ENCODE measurements around the gene RPL37. TPM values are rescaled to one million over a fixed set of nuclear protein-coding genes. Genes with fewer than 3 reads are reported as not detected.

The RPL37 gene
- total RNA-seq, 1 donor from 2014 or later = 942 TPM

GRCh38 chr5:40860711-40861110 is 25.7 kb upstream of the RPL37 start:
- H3K36me3 ChIP-seq = no peaks in the 10 kb centered on the region
- TF ChIP-seq CTCF (IDR thresholded peaks at IDR 0.05) = no peak
- no peak overlapping the region for H3K4me3 ChIP-seq
- H3K9me3 ChIP-seq = no peaks in the 10 kb centered on the region
- no peaks in the 10 kb centered on the region for H3K4me1 ChIP-seq
- ATAC-seq (no peak), DNase-seq (no peak)
- intact Hi-C loops (cut with DNase I) = no loop called here
- no peaks in the 10 kb centered on the region for H3K27me3 ChIP-seq
- no peak overlapping the region for H3K27ac ChIP-seq

- no peak overlapping the region for H3K27ac ChIP-seq
- ATAC-seq = no peak
- no peak for TF ChIP-seq CTCF (IDR thresholded peaks at IDR 0.05)
- intact Hi-C loops (cut with DNase I) = no loop called here
- H3K4me1 ChIP-seq = no peaks in the 10 kb centered on the region
- no peaks in the 10 kb centered on the region for H3K9me3 ChIP-seq
- H3K4me3 ChIP-seq = no peak overlapping the region
- no peaks in the 10 kb centered on the region for H3K27me3 ChIP-seq
- peaks cover 36% of the 10 kb centered on the region for H3K36me3 ChIP-seq
- DNase-seq = no peak
Measured at GRCh38 chr5:40853632-40854192, 18.7 kb upstream of the RPL37 start.

- ATAC-seq (no peak), DNase-seq (no peak)
- Histone ChIP-seq H3K4me1 (peaks cover 11% of the 10 kb centered on the region), H3K36me3 (peaks cover 30% of the 10 kb centered on the region), H3K4me3 (no peak overlapping the region), H3K9me3 (no peaks in the 10 kb centered on the region), H3K27me3 (no peaks in the 10 kb centered on the region), H3K27ac (no peak overlapping the region)
- no peak for TF ChIP-seq CTCF (IDR thresholded peaks at IDR 0.05)
- intact Hi-C loops (cut with DNase I) = no loop called here
Measured at GRCh38 chr5:40847525-40847924, 12.5 kb upstream of the RPL37 start.

- DNase-seq (no peak), ATAC-seq (no peak)
- TF ChIP-seq CTCF (IDR thresholded peaks at IDR 0.05) = no peak
- intact Hi-C loops (cut with DNase I) = no loop called here
- Histone ChIP-seq H3K27ac (no peak overlapping the region), H3K9me3 (no peaks in the 10 kb centered on the region), H3K4me1 (peaks cover 13% of the 10 kb centered on the region), H3K4me3 (no peak overlapping the region), H3K36me3 (peaks cover 20% of the 10 kb centered on the region), H3K27me3 (no peaks in the 10 kb centered on the region)
Measured at GRCh38 chr5:40846371-40846770, 11.3 kb upstream of the RPL37 start.

- no peak for ATAC-seq
- intact Hi-C loops (cut with DNase I) = no loop called here
Measured at GRCh38 chr5:40844565-40844964, 9.5 kb upstream of the RPL37 start.

More at GRCh38 chr5:40844565-40844964, 9.5 kb upstream of the RPL37 start:
- Histone ChIP-seq H3K36me3 (peaks cover 14% of the 10 kb centered on the region), H3K27ac (no peak overlapping the region), H3K27me3 (no peaks in the 10 kb centered on the region), H3K4me3 (no peak overlapping the region), H3K9me3 (no peaks in the 10 kb centered on the region), H3K4me1 (peaks cover 16% of the 10 kb centered on the region)
- TF ChIP-seq CTCF (IDR thresholded peaks at IDR 0.05) = no peak
- DNase-seq = no peak
